Muscle layer of duodenum (tissue), 2 donors: ENCODE measurements around the gene SPINT1.
"Not testable (repeated sequence)": the region's sequence is repeated elsewhere in the genome, so short reads cannot be mapped to it uniquely, and the experiment has no call there.

Experiments
- H3K27ac ChIP-seq: one replicate; pipeline ENCODE4 v1.7.0; 2013; ENCODE audit warnings: mild to moderate bottlenecking, low read length
- H3K27me3 ChIP-seq: one replicate; pipeline ENCODE4 v1.7.0; 2013; ENCODE audit warnings: low read depth, mild to moderate bottlenecking, control low read depth, low read length
- H3K36me3 ChIP-seq, 2 donors: one replicate each; pipeline ENCODE4 v1.7.0; 2013; ENCODE audit warnings: low read length in 2 of 2, control low read depth in 1 of 2, mild to moderate bottlenecking in 1 of 2; ENCODE audit not compliant: insufficient read depth in 2 of 2, control insufficient read depth in 1 of 2
- H3K4me1 ChIP-seq, 2 donors: one replicate each; pipeline ENCODE4 v1.7.0; 2013; ENCODE audit warnings: low read length in 2 of 2, mild to moderate bottlenecking in 2 of 2, control low read depth in 1 of 2, moderate library complexity in 1 of 2; ENCODE audit not compliant: insufficient read depth in 2 of 2, control insufficient read depth in 1 of 2
- H3K4me3 ChIP-seq, 2 donors: one replicate each; pipeline ENCODE4 v1.7.0; 2013; ENCODE audit warnings: low read length in 2 of 2, low read depth in 1 of 2, mild to moderate bottlenecking in 1 of 2
- H3K9me3 ChIP-seq, 2 donors: one replicate each; pipeline ENCODE4 v1.7.0; 2013; ENCODE audit warnings: low read length in 2 of 2, control low read depth in 1 of 2, mild to moderate bottlenecking in 1 of 2; ENCODE audit not compliant: control insufficient read depth in 1 of 2
- donor health status: healthy.

Gene SPINT1

DNA sequence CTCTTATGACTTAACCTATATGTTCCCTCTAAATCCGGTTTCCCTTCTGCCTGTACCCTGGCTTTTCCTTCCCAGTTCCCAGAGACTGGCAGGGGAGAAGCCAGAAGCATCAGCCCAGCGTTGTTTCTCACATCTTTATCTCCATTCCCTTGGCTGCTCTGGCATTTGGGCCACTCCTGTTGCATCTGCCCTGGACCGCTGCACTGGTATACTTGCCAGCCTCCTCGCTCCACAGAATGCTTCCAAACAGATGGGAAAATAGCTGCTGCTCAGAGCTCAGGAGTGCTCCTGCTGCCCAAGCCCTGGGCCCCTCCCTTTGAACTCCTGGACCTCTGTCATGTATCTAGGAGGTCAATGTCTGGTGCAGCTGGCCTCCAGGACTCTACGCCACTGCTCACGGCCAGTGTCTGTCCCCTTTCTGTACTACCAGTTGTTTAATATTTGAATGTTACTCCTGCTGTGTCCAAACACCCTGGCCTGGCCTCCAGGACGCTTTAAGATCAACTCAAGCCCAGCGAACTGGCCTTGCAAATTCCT is 6.8 kb downstream of the SPINT1 start:
- H3K27me3 ChIP-seq: no peaks in the 10 kb centered on the region
- no peak overlapping the region for H3K4me3 ChIP-seq
- H3K4me1 ChIP-seq: peaks cover 0 to 6% of the 10 kb centered on the region in 2 donors
- peaks cover 0 to 4% of the 10 kb centered on the region in 2 donors for H3K36me3 ChIP-seq
- H3K9me3 ChIP-seq: no peaks in the 10 kb centered on the region
- no peak overlapping the region for H3K27ac ChIP-seq

DNA sequence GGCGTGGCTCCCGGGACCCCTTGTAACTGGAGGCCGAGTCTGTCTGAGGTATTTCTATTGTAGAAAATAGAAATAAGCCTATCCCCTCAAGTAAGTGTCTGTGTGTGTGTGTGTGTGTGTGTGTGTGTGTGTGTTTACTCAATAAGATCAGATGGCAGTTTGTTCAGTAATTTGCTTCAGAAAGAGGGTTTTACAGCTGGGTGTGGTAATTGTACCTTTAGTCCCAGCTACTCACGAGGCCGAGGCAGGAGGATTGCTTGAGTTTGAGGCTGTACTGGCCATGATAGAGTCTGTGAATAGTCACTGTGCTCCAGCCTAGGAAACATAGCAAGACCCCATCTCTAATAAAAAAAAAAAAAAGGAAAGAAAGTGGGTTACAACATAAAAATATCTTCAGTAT is 8.7 kb downstream of the SPINT1 start:
- Histone ChIP-seq H3K36me3 (peaks cover 0 to 4% of the 10 kb centered on the region in 2 donors), H3K27ac (no peak overlapping the region)

GRCh38 chr15:40853241-40853890 is 9.5 kb downstream of the SPINT1 start:
- H3K4me1 ChIP-seq: no peaks in the 10 kb centered on the region
- no peak overlapping the region for H3K27ac ChIP-seq
- peaks cover 0 to 4% of the 10 kb centered on the region in 2 donors for H3K36me3 ChIP-seq
- H3K27me3 ChIP-seq: no peaks in the 10 kb centered on the region
- no peaks in the 10 kb centered on the region for H3K9me3 ChIP-seq
- H3K4me3 ChIP-seq: no peak overlapping the region

More for the DNA sequence above, 8.7 kb downstream of the SPINT1 start:
- Histone ChIP-seq H3K9me3 (no peaks in the 10 kb centered on the region), H3K4me3 (no peak overlapping the region), H3K4me1 (no peaks in the 10 kb centered on the region), H3K27me3 (no peaks in the 10 kb centered on the region)

DNA sequence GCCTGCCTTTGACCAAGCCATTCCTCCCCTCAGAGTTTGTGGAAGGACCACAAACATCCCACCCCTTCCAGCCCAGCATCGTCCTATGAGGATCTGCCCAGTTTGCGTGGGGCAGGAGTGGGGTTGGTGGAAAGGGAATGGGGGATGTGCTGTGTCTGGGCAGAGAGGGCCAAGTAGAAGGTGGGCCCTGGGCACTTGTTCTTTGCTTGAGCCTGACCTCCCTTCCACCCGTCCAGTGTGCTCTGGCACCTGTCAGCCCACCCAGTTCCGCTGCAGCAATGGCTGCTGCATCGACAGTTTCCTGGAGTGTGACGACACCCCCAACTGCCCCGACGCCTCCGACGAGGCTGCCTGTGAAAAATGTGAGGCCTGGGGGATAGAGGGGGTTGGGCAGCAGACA is 10.3 kb downstream of the SPINT1 start:
- Histone ChIP-seq H3K4me3 (no peak overlapping the region), H3K27me3 (no peaks in the 10 kb centered on the region), H3K4me1 (peaks cover 0 to 2% of the 10 kb centered on the region in 2 donors), H3K27ac (no peak overlapping the region), H3K9me3 (no peaks in the 10 kb centered on the region), H3K36me3 (peaks cover 0 to 4% of the 10 kb centered on the region in 2 donors)

DNA sequence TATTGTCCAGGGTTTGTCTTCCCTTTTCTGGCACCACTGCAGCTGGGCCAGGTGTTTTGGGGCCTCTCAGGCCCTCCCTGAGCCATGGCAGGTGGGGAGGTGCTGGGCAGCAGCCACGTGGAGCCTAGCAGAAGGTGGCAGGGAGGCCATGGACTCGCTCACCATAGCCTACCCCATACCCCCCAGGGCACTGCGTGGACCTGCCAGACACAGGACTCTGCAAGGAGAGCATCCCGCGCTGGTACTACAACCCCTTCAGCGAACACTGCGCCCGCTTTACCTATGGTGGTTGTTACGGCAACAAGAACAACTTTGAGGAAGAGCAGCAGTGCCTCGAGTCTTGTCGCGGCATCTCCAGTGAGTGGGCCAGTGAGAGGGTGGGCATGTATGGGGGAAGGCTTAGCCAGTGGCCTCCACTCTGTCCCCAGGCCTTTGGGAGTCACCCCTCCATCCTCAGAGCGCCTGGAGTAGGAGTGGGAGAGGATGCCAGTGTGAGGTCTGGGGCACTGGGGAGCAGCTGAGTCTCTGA is 11.9 kb downstream of the SPINT1 start:
- Histone ChIP-seq H3K36me3 (peaks cover 0 to 4% of the 10 kb centered on the region in 2 donors), H3K4me3 (no peak overlapping the region), H3K9me3 (no peaks in the 10 kb centered on the region), H3K27ac (no peak overlapping the region), H3K27me3 (no peaks in the 10 kb centered on the region), H3K4me1 (peaks cover 0 to 6% of the 10 kb centered on the region in 2 donors)

DNA sequence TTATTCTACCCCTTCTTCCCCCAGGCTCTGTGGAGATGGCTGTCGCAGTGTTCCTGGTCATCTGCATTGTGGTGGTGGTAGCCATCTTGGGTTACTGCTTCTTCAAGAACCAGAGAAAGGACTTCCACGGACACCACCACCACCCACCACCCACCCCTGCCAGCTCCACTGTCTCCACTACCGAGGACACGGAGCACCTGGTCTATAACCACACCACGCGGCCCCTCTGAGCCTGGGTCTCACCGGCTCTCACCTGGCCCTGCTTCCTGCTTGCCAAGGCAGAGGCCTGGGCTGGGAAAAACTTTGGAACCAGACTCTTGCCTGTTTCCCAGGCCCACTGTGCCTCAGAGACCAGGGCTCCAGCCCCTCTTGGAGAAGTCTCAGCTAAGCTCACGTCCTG is 12.9 kb downstream of the SPINT1 start:
- Histone ChIP-seq H3K27ac (no peak overlapping the region), H3K4me3 (no peak overlapping the region), H3K36me3 (peaks cover 0 to 4% of the 10 kb centered on the region in 2 donors), H3K27me3 (no peaks in the 10 kb centered on the region), H3K9me3 (no peaks in the 10 kb centered on the region), H3K4me1 (peaks cover 0 to 6% of the 10 kb centered on the region in 2 donors)

- Histone ChIP-seq H3K27ac (no peak overlapping the region), H3K27me3 (no peaks in the 10 kb centered on the region), H3K9me3 (no peaks in the 10 kb centered on the region), H3K4me1 (peaks cover 0 to 6% of the 10 kb centered on the region in 2 donors), H3K4me3 (no peak overlapping the region), H3K36me3 (peaks cover 0 to 4% of the 10 kb centered on the region in 2 donors)
Observed at GRCh38 chr15:40857601-40858341, 13.9 kb downstream of the SPINT1 start.

DNA sequence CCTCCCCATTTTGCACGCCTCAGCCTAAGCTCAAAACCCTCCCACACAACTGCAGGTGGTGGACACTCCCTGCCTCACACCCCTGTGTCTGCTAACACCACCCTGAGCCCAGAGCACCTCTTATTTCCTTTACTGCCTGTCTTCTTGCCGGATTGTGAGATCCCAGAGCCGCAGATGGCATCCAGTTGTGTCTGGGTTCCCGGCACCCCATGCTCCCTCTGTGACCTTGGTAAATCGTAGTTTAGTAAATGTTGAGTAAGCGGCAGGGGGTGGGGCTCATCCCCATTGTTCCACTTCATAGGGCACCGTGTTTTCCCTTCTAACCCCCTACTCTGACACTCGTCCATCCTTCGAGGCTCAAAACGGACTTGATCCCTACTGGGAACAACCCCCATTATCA is 14.9 kb downstream of the SPINT1 start:
- Histone ChIP-seq H3K4me3 (no peak overlapping the region), H3K27me3 (no peaks in the 10 kb centered on the region), H3K36me3 (peaks cover 0 to 4% of the 10 kb centered on the region in 2 donors), H3K4me1 (peaks cover 0 to 6% of the 10 kb centered on the region in 2 donors), H3K9me3 (no peaks in the 10 kb centered on the region), H3K27ac (no peak overlapping the region)

DNA sequence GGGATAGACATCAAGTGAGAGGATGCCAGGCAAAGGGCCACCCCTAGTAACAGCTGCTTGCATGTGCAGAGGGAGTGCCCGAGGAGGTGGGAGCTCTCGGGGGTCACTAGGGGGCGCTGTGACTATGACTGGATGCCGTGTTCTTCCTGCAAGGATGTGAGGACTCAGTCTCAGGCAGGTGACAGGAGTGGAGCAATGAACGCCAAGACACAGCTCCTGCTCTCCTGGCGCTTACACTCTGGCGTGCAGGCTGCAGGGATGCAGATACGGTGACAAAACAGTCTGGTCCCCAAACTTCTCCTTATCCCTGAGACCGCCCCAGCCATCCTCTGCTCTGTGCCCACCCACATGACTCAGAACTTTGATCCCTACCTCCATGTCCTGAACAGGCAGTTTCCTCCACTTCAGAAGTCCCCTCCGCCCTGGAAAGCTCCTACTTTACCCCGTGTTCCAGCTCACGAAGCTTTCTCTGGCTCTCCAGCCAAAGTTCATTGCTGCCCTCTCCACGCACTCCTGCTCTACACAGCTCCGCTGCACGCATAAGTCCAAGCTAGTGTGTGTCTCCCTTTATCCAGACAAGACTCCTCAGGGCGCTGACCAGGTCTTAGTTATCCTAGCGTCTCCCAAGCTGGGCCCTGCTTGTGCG is 15.5 kb downstream of the SPINT1 start:
- peaks cover 0 to 4% of the 10 kb centered on the region in 2 donors for H3K36me3 ChIP-seq
- H3K9me3 ChIP-seq: no peaks in the 10 kb centered on the region
- no peaks in the 10 kb centered on the region for H3K27me3 ChIP-seq
- H3K4me3 ChIP-seq: no peak overlapping the region
- H3K27ac ChIP-seq: no peak overlapping the region
- peaks cover 0 to 6% of the 10 kb centered on the region in 2 donors for H3K4me1 ChIP-seq

DNA sequence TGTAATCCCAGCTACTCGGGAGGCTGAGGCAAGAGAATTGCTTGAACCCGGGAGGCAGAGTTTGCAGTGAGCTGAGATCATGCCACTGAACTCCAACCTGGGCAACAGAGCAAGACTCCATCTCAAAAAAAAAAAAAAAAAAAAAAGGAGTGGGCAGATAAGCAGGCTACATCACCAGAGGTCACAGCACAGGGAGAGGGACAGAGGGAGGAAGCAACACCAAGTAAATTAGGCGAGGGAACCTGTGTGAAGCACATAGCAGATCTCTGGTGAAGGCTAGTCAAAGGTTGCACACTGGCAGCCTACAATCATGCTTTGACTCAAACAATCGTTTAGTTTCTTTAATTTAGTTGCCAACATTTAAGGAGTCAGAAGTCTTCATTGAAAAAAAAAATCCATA is 17.3 kb downstream of the SPINT1 start:
- not testable (repeated sequence) for H3K4me1 ChIP-seq, H3K9me3 ChIP-seq, H3K36me3 ChIP-seq, H3K4me3 ChIP-seq, H3K27ac ChIP-seq, H3K27me3 ChIP-seq

DNA sequence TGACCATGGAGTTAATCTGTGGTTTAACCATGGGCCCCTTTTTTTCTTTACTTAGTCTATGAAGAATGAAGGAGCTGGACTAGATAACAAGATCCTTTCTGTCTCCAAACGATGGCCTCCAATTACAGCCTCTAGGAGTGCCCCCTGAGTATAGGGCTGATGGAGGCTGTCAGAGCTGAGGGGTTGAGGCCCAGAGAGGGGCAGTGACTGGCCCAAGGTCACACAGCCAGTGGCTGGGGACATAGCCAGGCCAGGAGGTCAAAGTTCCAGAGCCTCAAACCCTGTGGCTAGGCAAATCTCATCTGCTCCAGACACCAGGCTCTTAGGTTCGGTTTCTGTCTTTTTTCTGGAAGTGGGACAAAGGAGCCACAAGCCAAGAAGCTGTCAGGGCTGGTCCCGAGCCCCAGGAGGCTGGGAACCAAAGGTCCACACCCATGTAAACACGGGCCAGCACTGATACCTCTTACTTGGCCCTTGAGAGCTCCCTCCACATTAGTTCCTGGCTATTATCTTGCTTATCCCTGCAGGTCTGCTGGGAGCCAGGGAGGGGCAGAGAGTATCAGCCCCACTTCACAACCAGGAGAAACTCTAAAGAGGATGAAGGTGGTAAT is 19.9 kb downstream of the SPINT1 start:
- H3K36me3 ChIP-seq: no peaks in the 10 kb centered on the region
- H3K4me3 ChIP-seq: no peak overlapping the region
- H3K4me1 ChIP-seq: peaks cover 0 to 6% of the 10 kb centered on the region in 2 donors
- H3K27ac ChIP-seq: no peak overlapping the region
- no peaks in the 10 kb centered on the region for H3K27me3 ChIP-seq
- H3K9me3 ChIP-seq: no peaks in the 10 kb centered on the region
